HG03039 (cell line): ENCODE results near the gene YPEL1.
"Not testable (repeated sequence)": the region's sequence is repeated elsewhere in the genome, so short reads cannot be mapped to it uniquely, and the experiment has no call there.

Experiments used
- ATAC-seq: cut with Tn5 transposase; IDR thresholded peaks from one replicate; pipeline ENCODE4 v1.9.1; 2021; ENCODE audit warnings: mild to moderate bottlenecking, moderate library complexity; ENCODE audit not compliant: unreplicated experiment

Gene YPEL1

DNA sequence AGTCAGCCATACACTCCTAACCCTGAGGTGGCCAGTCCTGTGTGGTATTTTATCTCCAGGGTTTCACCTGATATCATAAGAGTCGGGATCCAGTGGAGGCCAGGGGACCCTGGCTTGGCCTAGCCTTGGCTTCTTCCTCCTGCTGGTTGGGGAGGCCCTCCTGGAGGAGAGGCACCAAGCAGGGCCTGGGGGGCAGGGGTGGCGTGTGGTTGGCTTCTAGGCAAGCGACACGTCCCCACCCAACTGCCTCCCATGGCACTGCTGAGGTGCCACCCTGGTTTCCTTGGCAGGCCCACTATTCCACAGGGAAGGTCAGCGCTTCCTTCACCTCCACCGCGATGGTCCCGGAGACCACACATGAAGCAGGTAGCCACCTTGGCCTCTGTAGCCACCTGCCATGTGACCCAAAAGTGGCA, 49.4 kb downstream of the YPEL1 start:
- ATAC-seq, result no peak

DNA sequence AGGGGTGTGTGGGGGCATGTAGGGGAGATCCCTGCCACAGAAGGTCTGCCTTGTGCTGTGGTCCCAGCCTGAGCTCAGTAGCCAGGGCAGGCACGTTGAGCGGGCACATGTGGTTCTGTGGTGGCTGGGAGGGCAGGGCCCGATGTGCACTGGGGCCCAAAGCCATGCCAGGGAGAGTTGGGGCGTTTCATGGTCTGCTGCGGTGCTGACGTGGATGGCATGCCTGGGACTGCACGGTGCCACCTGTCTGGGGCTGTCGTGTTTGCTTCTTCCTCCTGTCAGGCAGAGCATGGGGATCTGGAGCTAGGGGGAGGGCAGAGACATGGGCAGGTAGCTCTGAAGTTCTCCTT, 50.5 kb downstream of the YPEL1 start:
- ATAC-seq, result no peak

DNA sequence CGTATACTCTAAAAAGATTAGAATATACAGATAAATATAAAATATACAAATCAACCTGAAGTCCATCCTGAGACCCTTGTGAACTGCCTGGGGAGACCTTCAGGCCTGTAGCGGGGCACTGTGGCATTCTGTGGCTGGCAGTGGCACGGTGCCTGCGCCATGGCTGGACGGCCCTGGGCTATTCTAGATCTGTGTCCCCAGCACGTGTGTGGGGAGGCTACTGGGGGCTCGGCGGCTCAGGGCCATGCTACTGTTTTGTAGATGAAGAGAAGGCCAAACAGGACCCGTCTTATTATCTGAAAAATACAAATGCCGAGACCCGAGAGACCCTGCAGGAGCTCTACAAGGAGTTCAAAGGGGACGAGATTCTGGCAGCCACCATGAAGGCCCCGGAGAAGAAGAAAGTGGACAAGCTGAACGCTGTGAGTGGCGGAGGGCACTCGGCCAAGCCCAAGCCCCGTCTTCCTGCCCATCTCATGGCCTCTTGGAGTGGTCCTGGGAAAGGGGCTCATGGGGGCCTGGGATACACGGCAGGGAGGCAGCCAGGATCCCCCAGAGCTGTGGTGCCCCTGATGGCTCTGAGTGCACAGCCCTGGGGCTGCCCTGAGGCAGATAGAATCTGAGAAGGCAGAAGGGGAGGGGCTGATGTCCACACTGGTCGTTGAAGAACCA, 51.0 kb downstream of the YPEL1 start:
- no peak for ATAC-seq

DNA sequence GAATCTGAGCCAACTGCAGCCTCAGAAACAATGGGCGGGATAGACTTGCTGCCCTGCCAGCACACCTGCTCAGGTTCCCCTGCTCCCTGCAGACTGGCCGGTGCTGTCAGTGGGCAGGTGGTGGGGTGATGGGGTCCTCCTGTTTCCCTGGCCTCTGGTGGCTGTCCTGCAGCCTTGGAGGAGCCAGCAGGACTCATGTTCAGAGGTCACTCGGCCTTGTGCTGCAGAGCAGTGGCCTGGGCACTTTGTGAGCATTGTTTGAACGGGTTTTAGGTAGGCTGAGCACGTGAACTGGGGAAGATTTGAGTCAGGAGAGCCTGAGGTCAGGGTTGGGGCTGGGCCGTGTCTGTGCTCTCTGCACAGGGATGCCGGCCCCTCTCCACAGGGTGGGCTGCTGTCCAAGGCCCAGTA, 52.2 kb downstream of the YPEL1 start:
- ATAC-seq, result no peak

GRCh38 chr22:21682385-21683175, 53.0 kb downstream of the YPEL1 start:
- no peak for ATAC-seq

- no peak for ATAC-seq
These were observed 53.8 kb downstream of the YPEL1 start for GRCh38 chr22:21681566-21682370.

DNA sequence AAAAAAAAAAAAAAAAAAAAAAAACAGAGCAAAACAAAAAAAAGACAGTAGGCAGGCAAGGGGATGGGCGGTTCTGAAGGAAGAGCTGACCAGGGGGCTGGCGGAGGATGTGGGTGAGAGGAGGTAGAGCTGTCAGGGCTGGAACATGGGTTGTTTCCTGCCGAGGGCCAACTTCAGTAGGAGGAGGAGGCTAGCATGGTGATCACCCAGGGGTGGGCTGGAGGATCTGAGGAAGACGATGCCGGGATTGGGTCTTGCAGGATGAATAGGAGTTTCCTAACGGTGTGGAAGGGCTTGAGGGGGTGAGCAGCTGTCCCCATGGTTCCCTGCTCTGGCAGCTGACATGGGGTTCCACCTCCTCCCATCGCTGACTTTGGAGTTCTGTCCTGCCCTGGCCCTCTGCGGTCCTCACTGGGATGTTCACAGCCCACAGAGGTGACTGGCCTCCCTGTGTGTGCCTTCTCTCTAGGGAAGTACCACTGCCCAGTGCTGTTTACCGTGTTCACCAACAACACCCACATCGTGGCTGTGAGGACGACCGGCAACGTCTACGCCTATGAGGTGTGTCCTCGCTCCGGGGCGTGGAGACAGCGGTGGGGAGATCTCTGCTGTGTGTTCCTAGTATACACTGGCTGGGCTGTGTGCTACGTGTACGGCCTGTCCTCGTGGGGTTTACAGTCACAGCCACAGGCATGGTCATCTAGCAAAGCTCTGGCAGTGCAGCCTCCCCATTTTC, 54.6 kb downstream of the YPEL1 start:
- no peak for ATAC-seq

GRCh38 chr22:21679383-21679782, 56.2 kb downstream of the YPEL1 start:
- ATAC-seq, result no peak

DNA sequence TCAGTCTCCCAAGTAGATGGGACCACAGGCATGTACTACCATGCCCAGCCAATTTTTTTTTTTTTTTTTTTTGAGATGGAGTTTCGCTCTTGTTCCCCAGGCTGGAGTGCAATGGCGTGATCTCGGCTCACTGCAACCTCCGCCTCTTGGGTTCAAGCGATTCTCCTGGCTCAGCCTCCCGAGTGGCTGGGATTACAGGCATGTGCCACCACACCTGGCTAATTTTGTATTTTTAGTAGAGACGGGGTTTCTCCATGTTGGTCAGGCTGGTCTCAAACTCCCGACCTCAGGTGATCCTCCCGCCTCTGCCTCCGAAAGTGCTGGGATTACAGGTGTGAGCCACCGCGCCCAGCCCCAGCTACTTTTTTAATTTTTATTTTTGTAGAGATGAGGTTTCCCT, 56.8 kb downstream of the YPEL1 start:
- not testable (repeated sequence) for ATAC-seq

GRCh38 chr22:21677606-21678443, 57.8 kb downstream of the YPEL1 start:
- no peak for ATAC-seq

DNA sequence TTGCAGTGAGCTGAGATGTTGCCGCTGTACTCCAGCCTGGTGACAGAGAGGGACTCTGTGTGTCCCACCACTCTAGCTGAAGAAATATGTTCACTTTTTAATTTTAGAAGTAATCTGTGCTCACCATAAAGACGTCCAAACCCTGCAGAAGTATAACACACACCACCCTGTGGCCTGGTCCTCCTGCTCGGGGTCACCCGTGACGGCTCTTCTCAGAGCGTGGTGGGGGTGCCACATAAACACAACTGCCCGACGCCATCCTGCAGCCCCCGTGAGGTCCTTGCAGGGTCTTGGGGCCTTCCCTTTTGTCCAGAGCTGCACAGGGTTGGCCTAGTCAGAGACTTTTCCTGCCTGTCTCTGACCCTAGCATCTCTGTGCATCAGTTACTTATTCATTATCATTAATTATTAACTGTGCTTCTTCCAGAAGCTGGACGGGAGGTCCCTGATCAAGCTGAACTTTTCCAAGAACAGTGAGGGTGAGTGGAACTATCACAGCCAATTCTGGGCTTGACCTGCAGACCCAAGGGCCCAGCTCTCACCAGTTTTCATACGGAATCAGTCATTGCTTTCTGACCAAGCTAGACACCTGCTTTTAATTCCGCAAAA, 60.9 kb downstream of the YPEL1 start:
- no peak for ATAC-seq

GRCh38 chr22:21673534-21674321, 61.9 kb downstream of the YPEL1 start:
- no peak for ATAC-seq

DNA sequence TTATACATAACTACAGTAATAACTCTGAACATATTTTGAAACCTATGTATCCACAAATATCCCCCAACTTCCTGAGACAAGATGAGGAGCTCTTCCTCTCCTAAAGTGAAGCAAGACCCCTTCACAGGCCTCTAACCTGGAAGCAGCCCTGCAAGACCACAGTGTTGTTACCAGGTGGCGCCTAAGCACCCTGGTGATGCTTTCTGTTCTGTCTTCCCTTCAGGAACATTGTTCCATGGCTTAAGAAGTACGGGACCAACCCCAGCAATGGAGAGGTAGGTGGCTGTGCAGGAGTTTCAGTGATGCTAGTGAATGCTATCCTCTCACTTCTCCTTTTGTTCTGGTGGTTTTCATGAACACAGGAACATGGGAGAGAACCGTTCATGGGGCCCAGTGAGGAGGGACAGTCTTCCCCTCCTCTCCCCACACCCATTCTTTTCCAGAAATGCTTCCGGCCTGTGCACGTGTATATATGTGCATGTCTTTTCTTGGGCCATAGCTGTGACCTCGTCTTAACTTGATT, 63.4 kb downstream of the YPEL1 start:
- no peak for ATAC-seq

DNA sequence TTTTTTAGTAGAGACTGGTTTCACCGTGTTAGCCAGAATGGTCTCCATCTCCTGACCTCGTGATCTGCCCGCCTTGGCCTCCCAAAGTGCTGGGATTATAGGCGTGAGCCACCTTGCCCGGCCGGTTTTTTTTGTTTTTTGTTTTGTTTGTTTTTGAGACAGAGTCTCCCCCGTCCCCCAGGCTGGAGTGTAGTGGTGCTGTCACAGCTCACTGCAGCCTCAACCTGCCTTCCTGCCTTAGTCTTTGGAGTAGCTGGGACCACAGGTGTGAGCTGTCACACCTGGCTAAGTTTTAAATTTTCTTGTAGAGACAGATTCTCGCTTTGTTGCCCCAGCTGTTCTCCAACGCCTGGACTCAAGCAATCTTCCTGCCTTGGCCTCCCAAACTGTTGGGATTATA, 66.6 kb downstream of the YPEL1 start:
- ATAC-seq, result no peak

DNA sequence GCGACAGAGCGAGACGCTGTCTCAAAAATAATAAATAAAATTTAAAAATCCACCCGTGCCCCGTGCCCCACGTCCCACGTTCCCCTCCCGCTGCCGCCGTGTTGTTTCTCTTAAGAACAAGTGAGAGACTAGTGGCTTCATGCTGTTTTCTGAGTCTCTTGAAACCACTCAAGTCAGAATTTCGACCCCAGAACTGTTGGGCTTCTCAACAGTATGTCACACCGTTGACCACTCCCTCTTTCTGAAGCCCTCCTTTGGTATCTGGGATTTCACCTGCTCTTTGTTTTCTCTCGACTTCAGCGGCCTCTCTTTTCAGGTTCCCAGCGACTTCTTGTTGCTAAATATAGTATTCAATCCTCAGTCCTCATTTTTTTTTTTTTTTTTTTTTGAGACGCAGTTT, 68.8 kb downstream of the YPEL1 start:
- no peak for ATAC-seq

DNA sequence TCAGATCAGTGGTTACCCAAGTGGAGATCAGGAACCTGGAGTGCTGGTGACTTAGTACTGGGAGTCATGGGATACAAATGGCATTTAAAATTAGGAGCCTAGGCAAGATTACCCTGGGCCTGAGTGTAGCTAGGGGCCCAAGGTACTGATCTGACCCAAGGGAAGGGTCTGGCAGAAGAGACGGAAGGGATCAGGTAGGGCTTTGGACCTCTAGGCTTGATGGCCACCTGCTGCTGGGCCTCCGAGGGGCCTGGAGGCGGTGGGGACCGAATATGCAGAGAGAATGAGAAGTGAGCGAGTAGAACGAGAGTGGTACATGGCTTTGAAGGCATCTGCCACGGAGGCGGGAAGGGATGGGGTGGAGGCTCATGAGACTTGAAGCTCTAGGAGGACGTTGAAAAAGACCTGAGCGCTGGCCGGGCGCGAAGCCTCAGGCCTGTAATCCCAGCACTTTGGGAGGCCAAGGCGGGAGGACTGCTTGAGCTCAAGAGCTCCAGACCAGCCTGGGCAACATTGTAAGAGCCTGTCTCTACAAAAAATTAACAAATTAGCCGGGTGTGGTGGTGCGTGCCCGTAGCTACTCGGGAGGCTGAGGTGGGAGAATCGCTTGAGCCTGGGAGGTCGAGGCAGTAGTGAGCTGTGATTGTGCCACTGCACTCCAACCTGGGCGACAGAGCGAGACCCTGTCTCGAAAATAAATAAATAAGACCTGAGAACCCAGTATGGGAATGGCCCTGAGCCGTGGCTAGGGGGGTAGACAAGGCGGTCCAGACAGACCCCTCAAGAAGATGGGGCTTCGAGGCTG, 70.3 kb downstream of the YPEL1 start:
- ATAC-seq, result no peak

GRCh38 chr22:21663738-21664137, 71.9 kb downstream of the YPEL1 start:
- no peak for ATAC-seq

DNA sequence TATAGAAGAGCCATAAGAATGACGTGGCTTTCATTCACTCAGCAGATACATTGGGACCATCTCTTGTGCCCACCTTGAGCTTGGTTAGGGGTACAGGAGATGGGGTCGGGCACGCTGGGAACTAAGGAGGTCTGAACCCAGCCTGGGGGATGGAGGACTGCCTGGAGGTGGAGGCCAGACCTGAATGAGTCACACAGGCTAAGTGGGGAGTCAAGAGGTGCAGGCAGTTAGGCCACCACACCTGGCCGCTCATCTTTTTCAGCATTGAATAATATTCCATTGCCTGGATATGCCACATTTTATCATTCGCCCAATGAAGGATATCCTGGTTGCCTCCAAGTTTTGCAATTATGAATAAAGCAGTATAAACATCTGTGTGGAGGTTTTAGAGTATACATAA, 73.6 kb downstream of the YPEL1 start:
- no peak for ATAC-seq
